ENCODE results near the gene NAA25.
"Not testable (repeated sequence)": the region's sequence is repeated elsewhere in the genome, so short reads cannot be mapped to it uniquely, and the experiment has no call there.

The NAA25 gene

DNA sequence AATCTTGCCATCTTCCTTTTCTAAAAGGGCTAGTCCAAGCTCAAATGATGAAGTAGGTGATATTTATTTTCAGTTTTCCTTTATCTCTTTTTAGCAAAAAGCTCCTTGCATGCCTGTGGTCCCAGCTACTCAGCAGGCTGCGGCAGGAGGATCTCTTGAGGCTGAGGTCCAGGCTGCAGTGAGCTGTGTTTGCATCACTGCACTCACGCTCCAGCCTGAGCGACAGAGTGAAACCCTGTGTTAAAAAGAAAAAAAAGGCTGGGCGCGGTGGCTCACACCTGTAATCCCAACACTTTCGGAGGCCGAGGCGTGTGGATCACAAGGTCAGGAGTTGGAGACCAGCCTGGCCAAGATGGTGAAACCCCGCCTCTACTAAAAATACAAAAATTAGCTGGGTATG lies 100.6 kb downstream of the NAA25 start:
- no peak for DNase-seq

DNA sequence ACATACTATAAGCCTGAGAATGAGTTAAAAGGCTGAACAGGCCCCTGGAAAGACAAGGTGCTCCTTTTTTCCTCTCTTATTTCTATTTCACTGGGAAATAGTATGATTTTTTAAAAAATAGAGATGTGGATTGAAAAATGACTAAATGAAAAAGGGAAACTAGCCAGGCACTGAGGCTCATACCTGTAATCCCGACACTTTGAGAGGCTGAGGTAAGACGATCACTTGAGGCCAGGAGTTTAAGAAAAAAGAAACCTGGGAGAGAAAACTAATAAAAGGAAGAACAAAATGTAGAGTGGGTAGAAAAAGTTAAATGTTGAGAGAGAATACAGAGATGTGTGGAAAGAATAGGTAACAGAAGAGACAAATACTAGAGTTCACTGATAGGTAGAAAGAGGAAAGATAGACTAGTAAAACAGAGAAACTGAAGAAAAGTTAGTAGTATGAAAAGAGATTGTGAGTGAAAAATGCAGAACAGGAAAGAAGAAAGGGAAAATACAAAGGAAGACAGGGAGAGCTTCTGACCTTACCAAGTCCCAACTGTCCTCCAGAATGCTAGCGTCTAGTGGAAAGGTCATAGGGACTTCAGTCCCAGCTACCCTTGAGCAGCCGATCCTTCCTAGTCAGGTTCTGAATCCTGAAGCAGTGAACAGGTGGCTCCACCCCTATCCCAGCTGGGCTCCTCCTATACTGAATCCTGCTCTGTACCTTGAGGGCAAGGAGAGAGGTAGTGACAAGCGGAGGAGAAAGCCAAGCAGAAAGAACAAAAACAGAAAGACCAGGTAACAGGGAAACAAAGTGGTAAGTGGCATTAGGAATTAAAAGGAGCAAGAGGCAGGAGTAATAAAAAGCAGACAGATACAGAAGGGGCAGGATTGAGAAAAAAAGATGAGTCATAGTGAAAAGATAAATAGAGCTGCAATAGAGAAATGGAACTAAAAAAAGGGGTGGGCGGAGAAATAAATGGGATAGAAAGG lies 102.9 kb downstream of the NAA25 start:
- DNase-seq: no peak

DNA sequence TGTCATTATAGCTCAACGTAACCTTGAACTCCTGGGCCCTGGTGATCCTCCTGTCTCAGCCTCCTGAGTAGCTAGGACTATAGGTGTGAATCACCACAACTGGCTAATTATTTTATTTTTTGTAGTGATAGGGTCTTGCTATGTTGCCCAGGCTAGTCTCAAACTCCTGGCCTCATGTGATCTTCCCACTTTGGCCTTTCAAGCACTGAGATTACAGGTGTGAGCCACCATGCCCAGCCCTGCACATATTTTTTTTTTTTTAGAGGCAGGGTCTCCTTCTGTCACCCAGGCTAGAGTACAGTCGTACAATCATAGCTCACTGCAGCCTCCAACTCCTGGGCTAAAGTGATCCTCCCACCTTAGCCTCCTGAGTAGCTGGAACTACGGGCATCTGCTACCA lies 104.5 kb downstream of the NAA25 start:
- DNase-seq: no peak

DNA sequence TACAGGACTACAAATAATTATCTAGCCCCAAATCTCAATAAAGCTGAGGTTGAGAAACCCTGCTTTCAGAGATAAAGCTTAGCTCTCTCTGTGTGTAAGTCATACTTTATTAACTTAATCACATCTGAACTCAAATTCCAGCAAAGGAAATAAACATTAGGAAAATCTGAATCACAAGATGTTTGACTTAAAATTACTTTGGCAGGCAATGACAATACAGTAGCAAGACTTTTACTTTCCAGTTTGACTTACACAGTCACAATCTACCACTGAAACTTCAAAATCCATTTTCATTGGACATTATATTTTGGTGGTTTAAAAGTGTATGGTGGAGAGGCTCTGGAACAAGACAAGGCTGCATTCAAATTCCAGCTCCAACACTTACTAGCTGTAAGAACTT lies 107.0 kb downstream of the NAA25 start:
- no peak for DNase-seq

DNA sequence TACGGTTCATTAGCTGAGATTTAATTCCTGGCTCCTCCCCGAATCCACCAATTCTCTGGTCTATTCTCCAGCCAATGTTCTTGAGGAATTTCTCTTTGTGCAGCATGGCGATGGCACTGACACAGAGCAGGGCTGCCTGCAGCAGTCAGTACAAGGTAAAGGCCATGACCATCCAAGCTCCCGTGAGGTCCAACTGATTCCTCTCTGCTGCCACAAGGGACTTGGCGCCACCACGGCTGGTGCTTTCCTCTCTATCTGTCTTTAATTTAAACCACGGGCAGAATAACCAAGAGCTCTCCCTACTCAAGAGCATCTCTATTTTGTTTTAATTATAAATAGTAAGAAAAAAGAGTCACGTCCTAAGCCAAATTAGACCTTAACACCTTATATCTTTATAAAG lies 107.8 kb downstream of the NAA25 start:
- DNase-seq: no peak

DNA sequence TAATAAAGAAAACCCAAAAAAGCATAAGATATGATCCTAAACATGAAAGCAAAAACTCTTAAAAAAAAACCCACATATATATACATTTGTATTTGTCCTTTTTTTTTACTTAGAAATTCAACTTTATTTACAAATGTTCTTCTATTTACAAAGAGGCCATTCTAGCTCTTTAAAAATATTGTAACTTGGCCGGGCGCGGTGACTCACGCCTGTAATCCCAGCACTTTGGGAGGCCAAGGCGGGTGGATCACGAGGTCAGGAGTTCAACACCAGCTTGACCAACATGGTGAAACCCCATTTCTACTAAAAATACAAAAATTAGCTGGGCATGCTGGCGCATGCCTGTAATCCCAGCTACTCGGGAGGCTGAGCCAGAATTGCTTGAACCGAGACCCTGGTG lies 109.5 kb downstream of the NAA25 start:
- not testable (repeated sequence) for DNase-seq

DNA sequence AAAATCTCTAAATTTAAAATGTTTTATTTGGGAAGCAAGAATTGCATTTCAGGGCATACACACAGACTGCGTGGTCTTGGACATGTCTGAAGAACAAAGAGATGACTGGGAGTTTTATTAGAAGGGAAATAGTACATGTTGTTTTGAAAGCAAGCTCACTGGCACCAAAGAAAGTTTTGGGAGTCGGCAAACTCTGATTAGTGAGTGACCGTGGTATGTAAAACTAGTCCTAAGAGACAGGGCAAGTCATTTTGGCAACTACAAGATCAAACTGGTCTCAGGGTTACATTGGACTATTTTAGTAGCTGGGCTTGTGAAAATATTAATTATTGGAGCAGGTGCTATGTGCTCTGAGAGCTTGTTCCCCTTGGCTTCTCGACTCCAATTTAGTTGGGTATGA lies 110.6 kb downstream of the NAA25 start:
- DNase-seq: no peak

DNA sequence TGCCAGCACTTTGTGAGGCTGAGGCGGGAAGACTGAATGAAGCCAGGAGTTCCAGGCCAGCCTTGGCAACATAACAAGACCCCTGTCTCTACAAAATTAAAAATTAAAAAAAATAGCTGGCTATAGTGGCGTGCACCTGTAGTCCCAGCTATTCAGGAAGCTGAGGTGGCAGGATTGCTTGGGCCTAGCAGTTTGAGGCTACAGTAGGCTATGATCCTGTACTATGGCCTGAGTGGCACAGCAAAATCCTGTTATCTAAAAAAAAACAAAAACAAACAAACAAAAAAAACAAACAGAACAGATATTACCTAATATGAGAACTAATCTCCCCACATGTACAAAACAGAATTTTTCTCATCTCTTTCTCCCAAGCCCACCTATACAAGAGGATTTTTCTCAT lies 111.3 kb downstream of the NAA25 start:
- DNase-seq: no peak

DNA sequence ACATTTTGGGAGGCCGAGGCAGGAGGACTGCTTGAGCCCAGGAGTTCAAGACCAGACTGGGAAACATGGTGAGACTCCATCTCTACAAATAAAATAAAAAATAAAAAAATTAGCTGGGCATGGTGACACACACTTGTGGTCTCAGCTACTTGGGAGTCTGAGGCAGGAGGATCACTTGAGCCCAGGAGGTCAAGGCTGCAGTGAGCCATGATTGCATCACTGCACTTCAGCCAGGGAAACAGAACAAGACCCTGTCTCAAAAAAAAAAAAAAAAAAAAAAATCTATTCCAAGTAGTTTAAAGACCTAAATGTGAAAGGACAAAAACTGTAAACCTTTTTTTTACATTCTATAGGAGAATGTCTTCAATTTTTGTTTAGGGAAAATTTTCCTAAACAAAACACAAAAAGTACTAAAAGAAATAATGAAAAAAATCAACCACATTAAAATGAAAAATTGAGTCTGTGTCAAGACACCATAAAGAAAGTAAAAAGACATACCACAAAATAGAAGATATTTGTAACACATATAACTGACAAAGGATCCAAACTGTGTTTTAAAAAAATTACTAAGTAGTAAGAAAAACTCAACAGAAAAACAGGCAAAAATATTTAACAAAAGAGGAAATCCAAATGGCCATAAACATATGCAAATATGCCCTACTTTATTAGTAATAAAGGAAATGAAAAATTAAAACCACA lies 112.7 kb downstream of the NAA25 start:
- DNase-seq: no peak

DNA sequence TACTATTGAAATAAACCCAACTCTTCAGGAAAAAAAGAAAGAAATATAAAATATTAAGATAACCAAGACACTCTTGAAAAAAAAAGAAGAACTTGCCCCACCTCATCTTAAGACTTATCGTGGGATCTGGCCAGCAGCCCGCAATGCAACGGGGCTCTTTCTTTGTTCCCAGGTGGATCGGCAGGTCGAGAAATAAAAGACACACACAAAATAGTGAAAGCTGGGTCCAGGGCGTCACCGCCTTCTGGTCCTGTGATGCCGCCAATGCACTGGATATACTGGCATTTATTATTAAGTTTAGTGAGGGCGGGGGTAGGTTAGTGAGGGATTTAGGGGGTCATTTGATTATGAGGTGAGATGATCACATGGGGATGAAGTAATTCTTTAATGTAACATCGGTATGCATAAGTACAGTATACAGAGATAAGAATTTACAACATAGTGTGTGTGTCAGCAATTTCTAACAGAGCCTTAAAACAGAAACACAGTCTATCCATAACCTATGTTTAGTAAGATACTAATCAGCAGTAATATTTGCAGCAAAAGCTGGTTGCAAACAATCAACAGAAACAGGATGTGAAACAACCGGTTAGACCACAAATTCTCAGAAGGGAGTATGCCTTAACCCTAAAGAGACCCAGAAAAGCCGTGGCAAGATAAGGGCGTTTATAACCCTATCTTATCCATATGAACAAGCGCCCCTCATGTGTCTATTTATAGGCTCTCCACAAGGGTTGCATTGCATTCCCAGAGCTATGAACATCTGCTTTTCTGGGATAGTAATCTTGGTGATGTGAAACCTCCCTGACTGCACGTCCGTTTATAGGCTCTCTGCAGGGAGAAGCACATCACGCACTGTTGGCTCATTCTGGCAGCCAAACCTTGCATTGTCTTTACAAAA lies 114.1 kb downstream of the NAA25 start:
- DNase-seq: not testable (repeated sequence)

DNA sequence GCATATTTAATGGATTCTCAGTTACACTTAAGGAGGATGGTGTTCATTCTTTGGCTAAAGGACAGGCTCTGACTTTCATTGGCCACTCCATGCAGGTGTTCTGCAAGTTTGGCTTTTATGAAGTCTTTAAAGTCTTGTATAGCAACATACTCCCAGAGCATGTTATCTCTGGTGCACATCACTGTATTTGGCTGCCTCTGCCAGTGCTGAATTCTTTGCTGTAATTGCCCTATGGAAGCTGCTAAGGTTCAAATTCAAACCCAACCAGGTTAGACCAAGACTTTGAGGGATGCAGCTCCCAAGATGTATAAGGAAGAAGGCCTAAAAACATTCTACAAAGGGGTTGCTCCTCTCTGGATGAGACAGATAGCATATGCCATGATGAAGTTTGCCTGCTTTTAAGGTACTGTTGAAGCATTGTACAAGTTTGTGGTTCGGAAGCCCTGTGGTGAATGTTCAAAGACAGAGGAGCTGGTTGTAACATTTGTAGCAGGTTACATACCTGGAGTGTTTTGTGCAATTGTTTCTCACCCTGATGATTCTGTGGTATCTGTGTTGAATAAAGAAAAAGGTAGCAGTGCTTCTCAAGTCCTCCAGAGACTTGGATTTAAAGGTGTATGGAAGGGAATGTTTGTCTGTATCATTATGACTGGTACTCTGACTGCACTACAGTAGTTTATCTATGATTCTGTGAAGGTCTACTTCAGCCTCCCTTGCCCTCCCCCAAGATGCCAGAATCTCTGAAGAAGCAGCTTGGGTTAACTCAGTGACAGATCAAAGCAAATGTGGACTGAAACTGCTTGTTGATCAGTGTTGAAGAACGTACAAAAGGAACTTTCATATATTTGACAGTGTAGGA lies 115.1 kb downstream of the NAA25 start:
- DNase-seq: no peak

DNA sequence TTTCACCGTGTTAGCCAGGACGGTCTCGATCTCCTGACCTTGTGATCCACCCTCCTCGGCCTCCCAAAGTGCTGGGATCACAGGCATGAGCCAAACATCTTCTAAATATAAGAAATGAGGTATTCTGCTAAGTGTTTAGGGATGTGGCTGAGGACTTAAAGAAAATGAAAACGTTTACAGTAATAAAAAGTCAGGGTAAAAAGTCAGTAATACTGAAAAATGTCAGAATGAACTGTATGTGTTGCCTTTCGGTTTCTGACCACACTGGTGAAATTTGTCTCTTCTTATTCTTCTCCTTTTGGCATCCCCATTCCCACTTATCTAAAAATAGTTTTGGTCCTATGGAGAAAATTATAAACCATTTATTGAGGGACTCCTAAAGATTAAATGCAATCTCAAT lies 116.1 kb downstream of the NAA25 start:
- no peak for DNase-seq

DNA sequence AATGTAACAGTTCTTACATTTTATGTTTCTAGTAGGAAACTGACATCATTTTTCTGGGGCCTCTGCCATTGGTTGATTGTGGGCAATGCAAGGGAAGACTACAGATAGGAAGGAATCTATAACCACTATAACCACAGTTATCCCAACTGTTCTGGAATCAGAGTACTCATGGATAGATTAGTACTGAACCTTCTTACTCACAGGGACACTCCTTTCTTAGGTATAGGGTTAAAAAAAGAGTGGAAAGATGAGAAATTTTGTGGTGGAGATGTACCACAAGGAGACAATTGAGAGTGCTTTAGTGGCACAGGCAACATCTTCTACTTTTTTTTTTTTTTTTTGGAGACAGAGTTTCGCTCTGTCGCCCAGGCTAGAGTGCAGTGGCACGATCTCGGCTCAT lies 116.6 kb downstream of the NAA25 start:
- no peak for DNase-seq

DNA sequence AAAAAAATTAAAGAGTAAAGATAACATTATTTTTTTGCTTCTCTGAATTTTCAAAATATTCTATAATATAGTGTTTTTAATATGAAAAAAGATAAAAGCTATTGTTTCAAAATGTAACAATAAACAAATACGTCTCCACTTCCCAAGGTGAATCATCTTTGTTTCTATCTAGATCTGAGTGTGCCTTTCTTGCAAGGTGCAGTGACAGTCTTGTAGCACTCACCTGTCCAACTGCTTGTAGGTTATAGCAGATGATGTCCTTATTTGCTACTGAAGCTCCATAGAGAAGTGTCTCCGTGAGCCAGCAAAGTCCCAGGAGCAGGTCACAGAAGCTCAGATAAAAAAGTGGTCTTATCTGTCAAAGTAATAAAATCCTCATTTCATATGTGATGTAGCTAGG lies 117.0 kb downstream of the NAA25 start:
- no peak for DNase-seq

DNA sequence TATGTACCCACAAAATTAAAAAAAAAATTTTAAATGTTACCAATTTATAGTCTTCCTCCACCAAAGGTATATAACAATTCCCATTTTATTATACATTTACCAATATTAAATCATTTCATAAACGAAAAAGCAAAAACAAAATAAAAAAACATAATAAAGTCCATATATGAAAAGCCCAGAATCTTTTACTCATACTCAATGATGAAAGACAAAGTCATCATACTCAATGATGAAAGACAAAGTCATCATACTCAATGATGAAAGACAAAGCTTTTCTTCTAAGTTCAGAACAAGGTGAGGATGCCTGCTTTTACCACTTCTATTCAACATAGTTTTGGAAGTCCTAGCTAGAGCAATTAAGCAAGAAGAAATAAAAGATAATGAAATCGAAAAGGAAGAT lies 123.8 kb downstream of the NAA25 start:
- DNase-seq: no peak

DNA sequence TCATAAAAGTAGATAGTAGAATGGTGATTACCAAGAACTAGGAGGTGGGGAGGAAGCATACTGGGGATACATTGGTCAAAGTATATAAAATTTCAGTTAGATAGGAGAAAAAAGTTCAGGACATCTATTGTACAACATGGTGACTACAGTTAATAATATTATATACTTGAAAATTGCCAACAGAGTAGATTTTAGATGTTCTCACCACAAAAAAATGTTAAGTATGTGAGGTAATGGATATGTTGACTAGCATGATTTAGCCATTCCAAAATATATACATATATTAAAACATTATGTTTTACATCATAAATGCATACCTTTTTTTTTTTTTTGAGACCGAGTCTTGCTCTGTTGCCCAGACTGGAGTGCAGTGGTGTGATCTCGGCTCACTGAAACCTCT lies 126.6 kb downstream of the NAA25 start:
- DNase-seq: no peak

DNA sequence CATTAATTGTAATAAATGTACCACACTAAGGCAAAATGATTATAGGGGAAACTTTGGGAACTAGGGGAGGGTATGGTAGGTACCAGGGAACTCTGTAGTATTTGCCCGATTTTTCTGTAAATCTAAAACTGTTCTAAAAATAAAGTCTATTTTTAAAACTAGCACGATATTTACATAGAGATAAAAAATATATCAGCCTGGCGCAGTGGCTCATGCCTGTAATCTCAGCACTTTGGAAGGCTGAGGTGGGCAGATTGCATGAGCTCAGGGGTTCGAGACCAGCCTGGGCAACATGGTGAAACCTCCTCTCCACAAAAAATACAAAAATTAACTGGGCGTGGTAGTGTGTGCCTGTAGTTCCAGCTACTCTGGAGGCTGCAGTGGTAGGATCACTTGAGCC lies 128.0 kb downstream of the NAA25 start:
- DNase-seq: no peak

DNA sequence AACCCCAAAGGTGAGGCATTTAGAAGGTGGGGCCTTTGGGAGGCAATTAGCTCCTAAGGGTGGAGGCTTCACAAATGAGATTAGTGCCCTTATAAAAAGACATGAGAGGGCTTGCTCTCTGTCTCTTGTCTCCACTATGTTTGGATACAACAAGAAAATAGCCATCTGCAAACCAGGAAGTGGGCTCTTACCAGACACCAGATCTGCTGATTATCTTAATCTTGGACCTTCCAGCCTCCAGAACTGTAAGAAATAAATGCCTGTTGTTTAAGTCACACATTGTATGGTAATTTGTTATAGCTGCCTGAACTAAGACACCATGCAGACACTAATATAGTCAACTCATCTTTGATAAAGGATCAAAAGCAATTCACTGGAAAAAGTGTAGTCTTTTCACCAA lies 130.0 kb downstream of the NAA25 start:
- no peak for DNase-seq

DNA sequence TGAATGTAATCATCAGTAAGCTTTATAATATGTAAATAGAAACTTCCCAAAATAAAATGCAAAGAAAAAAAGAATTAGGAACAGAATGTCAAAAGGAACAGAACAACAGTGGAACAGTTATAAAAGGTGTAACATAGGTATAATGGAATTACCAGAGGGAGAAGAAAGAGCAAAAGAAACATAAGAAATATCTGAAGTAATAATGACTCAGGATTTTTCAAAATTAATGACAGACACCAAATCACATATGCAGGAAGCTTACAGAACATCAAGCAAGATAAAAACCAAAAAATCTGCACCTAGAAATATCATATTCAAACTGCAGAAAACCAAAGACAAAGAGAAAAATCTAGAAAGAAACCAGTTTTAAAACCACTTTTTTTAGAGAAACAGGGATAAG lies 131.7 kb downstream of the NAA25 start:
- DNase-seq: no peak
